ENCODE results near the gene ABCB11.
"Not testable (repeated sequence)": the region's sequence is repeated elsewhere in the genome, so short reads cannot be mapped to it uniquely, and the experiment has no call there.

- TF ChIP-seq CTCF (IDR thresholded peaks at IDR 0.05); POLR2AphosphoS5 (IDR thresholded peaks at IDR 0.05; ENCODE audit: low read depth, low read length); TCF7L2 (IDR thresholded peaks at IDR 0.05; ENCODE audit: low read depth, low read length); REST (IDR thresholded peaks at IDR 0.05; ENCODE audit: insufficient read depth in 1 of 2, low read depth in 2 of 2, low read length in 1 of 2); SIN3A (IDR thresholded peaks at IDR 0.05; ENCODE audit: borderline replicate concordance, insufficient read depth, low read depth, low read length): not testable (repeated sequence)
Observed at GRCh38 chr2:168932174-168932573, 99.0 kb downstream of the ABCB11 start.
